Activated CD4-positive, alpha-beta T cell treated with anti-CD3 and anti-CD28 coated beads, Interleukin-2, amount 50 U/mL, for 4 hours (primary cell): ENCODE data around the gene ATP1B1.
"Not testable (repeated sequence)": the region's sequence is repeated elsewhere in the genome, so short reads cannot be mapped to it uniquely, and the experiment has no call there.

ENCODE experiments used
- DNase-seq, 2 experiments: peaks; one replicate each; pipeline ENCODE4 v3.0.0-alpha.2; 2020

The ATP1B1 gene

GRCh38 chr1:169144941-169145626 is 38.6 kb downstream of the ATP1B1 start:
- DNase-seq: no peak

GRCh38 chr1:169146576-169147214 is 40.2 kb downstream of the ATP1B1 start:
- no peak for DNase-seq

- no peak for DNase-seq
Measured at GRCh38 chr1:169148472-169149252, 42.2 kb downstream of the ATP1B1 start.

DNA sequence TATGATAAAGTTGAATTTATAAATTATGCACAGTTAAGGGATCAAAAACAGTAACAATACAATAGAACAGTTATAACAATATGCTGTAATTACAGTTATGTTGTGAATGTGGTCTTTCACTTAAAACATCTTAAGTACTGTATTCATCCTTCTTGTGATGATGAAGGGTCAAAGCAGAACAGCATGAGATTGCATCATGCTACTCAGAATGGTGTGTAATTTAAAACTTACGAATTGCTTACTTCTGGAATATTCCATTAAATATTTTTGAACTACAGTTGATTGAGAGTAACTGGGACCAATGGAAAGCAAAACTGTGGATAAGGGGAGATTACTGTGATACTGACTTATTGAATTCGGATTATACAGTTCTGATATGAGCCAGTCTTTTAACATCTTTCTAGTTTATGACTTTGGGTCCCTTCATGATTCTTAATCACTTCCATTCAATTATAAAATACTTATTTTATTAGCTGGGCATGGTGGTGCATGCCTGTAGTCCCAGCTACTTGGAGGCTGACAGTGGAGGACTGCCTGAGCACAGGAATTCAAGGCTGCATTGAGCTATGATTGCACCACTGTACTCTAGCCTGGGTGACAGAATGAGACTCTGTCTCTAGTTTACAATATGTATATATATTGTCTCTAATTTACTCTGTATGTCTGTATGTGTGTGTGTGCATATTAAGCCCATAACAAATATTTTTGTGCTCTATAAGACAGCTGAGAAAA is 43.2 kb downstream of the ATP1B1 start:
- no peak for DNase-seq

GRCh38 chr1:169150641-169151337 is 44.3 kb downstream of the ATP1B1 start:
- no peak for DNase-seq

DNA sequence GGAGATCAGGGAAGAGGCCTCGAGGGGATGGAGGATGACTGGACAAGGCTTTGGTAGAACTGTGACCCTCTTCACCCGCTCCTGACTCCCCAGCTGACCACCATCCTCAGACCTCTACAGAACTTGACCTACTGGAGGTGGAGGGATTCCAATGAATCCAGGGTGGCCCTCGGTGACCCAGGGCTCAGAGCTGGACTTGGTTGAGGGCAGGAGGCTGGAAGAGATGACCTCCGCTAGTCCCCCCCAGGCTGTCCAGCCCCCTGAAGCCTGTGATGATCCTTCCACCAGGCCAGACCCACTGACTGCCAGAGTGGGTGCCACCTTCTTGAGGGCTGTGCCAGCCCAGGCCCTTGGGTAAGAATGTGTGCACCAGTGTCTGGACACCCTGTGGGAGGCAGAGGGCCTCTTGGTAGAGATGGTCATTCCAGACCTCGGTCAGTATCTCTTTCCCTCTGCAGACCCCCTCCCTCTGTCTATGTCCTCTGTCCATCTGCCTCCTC is 44.9 kb downstream of the ATP1B1 start:
- no peak for DNase-seq

DNA sequence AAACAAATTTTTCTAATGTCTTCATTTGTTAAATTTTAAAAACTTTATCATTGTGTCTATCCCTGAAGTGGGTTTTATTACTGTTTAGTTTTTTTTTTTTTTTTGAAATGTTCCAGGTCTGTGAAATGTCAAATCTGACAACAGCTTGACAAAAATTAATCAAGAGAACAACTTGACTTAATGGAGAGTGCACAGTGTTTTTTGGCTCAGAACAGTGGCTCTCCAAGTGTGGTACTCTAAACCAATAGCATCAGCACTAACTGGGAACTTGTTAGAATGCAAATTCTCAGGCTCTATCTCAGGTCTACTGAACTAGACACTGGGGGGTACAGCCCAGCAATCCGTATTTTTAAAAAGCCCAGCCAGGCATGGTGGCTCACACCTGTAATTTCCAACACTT is 49.2 kb downstream of the ATP1B1 start:
- no peak for DNase-seq

DNA sequence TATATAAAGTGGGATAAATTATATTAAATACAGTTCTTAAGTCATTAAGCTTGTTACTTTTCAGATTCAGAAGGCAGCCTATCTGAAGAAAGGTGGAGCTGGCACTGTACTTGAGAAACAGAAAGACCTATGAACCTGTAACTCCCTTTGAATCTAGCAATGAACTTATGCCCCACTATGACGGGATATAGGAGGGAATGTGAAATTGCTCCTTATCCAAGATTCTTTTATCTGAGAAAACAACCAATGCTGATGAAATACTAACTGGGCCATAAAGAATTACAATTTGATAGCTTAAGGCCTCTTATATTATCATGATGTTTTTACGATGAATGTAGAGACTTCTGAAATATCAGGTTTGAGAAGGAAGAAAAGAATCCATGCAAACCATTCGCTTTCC is 50.1 kb downstream of the ATP1B1 start:
- DNase-seq: no peak

- DNase-seq: no peak
Measured at GRCh38 chr1:169160845-169161495, 54.5 kb downstream of the ATP1B1 start.

- DNase-seq: no peak
Measured at GRCh38 chr1:169161496-169162194, 55.2 kb downstream of the ATP1B1 start.

DNA sequence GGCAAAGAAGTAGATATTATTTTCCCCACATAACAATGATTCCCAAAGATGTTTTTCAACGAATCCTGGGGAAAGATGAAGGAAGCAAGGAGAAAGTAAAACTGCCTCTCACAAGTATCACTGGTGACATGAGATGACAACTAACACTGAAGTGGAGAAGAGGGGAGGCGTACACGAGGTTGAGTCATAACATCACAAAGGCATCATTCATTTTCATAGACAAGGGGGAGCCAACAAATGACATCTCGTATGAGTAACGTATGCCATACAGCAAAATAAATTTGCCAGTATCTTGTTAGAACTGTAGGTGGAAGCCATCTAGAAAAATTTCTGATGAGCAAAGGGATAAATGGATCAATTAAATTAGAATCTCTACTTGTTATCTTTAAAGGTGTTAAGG is 56.6 kb downstream of the ATP1B1 start:
- no peak for DNase-seq

- DNase-seq: no peak
Measured at GRCh38 chr1:169175461-169175860, 69.0 kb downstream of the ATP1B1 start.

DNA sequence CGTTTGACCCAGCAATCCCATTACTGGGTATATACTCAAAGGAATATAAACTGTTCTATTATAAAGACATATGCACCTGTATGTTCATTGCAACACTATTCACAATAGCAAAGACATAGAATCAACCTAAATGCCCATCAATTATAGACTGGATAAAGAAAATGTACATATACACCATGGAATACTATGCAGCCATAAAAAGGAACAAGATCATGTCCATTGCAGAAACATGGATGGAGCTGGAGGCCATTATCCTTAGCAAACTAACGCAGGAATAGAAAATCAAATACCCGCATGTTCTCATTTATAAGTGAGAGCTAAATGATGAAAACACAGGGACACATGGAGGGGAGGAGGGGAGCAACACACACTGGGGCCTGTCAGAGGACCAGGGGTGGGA is 72.9 kb downstream of the ATP1B1 start:
- not testable (repeated sequence) for DNase-seq

GRCh38 chr1:169180174-169180573 is 73.7 kb downstream of the ATP1B1 start:
- DNase-seq: no peak
